Upper lobe of left lung (tissue), 6 donors: ENCODE data around the gene MMP7. TPM values are rescaled to one million over a fixed set of nuclear protein-coding genes. Genes with fewer than 3 reads are reported as not detected.
"Not testable (repeated sequence)": the region's sequence is repeated elsewhere in the genome, so short reads cannot be mapped to it uniquely, and the experiment has no call there.

Source experiments
- ATAC-seq, 2 donors: fragments of 200-7000 bp; cut with Tn5 transposase; one replicate each; pipeline ENCODE4 v1.9.1; 2022; ENCODE audit warnings: mild to moderate bottlenecking in 2 of 2, moderate library complexity in 2 of 2; ENCODE audit not compliant: low FRiP score in 2 of 2
- DNase-seq, 2 donors: peaks; one replicate each; pipeline ENCODE4 v3.0.0-alpha.2; 2019 to 2020
- H3K27ac ChIP-seq, 4 donors: fragments of 200-600 bp; sonication (generic); one replicate each; pipeline ENCODE4 v1.5.1; 2016 to 2019
- H3K27me3 ChIP-seq, 4 donors: fragments of 200-600 bp; sonication (generic); one replicate each; pipeline ENCODE4 v1.5.1; 2017 to 2019
- H3K36me3 ChIP-seq, 4 donors: fragments of 200-600 bp; sonication (generic); one replicate each; pipeline ENCODE4 v1.5.1; 2016 to 2019
- H3K4me1 ChIP-seq, 4 donors: fragments of 200-600 bp; sonication (generic); one replicate each; pipeline ENCODE4 v1.5.1; 2018 to 2019
- H3K4me3 ChIP-seq, 4 donors: fragments of 200-600 bp; sonication (generic); one replicate each; pipeline ENCODE4 v1.5.1; 2017 to 2019; ENCODE audit warnings: mild to moderate bottlenecking in 2 of 4, moderate library complexity in 1 of 4
- H3K9me3 ChIP-seq, 4 donors: fragments of 200-600 bp; sonication (generic); one replicate each; pipeline ENCODE4 v1.5.1; 2018 to 2019
- CTCF ChIP-seq, 6 experiments: fragments of 450-650 bp in 4 of 6; fragments of 200-600 bp in 2 of 6; sonication (generic) in 2 of 6; IDR thresholded peaks; one replicate each; pipeline ENCODE4 v1.5.1; 2016 to 2019; ENCODE audit warnings: antibody characterized with exemption in 6 of 6
- EP300 ChIP-seq, 4 donors: sonication (generic); formaldehyde crosslinking; IDR thresholded peaks; one replicate each; pipeline ENCODE4 v1.5.1; 2017; ENCODE audit warnings: antibody characterized with exemption in 4 of 4, control low read depth in 2 of 4
- POLR2A ChIP-seq, 4 donors: fragments of 450-650 bp; IDR thresholded peaks; one replicate each; pipeline ENCODE4 v1.5.1; 2016 to 2017; ENCODE audit warnings: antibody characterized with exemption in 4 of 4, mild to moderate bottlenecking in 2 of 4
- POLR2AphosphoS5 ChIP-seq, 2 donors: sonication (generic); formaldehyde crosslinking; IDR thresholded peaks; one replicate each; pipeline ENCODE4 v1.5.1; 2017; ENCODE audit warnings: antibody characterized with exemption in 2 of 2
- WGBS, 2 donors: methylation state at CpG; one replicate each; pipeline ENCODE4 v1.1.5; 2017 to 2018; 5-methylcytosine and 5-hydroxymethylcytosine counted together
- total RNA-seq, 6 donors: library from RNA; depleted of rRNA in 4 of 6; stranded (reverse); fragments of >200 nt in 4 of 6; gene quantifications; one replicate each; pipeline versions ENCODE4 v1.1.0 to v1.2.1, GENCODE V29; 2016 to 2021
- donor health status: DM: no; HTN: no; CAD: no; lungs with moderate emphysema.
- donor health status: DM: no; HTN: yes; CAD: no; lungs with severe emphysema.

MMP7 gene
- total RNA-seq, 6 donors from 2014 or later: 2.4 to 66.5 (median 16.2) TPM

DNA sequence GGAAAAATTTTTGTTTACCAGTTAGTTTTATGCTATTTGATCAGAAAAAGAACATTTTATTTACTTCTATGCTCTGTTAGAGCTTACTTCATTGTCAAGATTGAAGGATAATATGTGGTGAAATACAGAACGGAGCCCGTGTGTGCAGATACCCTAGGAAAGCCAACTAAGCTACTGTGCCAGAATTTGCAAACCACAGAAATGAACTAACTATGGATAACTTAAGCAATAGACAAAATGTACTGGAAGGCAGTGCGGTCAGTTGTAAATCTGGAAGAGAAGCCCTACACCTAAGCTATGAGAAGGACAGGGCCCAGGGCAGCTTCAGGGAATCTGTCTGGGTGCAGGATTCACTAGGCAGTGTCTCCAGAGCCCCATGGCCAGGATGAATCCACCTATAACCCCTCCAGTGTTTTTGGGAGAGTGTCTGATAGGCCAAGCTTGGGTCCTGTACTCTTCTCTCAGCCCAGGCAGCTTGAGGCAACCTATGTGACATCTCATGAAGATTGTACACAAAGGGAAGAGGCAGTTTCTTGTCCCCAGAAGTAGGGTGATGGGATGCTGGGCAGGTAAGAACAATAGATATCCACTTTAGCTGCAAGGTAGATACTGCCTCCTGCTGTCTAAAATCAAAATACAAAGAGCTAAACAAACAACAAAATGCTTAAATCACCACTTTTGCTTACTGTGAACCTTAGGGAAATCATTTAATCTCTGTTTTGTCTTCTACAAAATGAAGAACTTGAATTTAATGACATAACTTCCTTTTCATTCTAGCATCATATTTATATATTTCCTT, 12.1 kb downstream of the MMP7 start:
- no peak overlapping the region for H3K4me3 ChIP-seq
- H3K9me3 ChIP-seq: no peaks in the 10 kb centered on the region
- TF ChIP-seq POLR2A (IDR thresholded peaks at IDR 0.05) (no peak), EP300 (IDR thresholded peaks at IDR 0.05) (no peak), POLR2AphosphoS5 (IDR thresholded peaks at IDR 0.05) (no peak)
- no peak overlapping the region for H3K27ac ChIP-seq
- WGBS, 2 donors: 78 to 85% methylated on average over 3 of the region's 3 CpGs
- DNase-seq: no peak
- no peaks in the 10 kb centered on the region for H3K27me3 ChIP-seq
- ATAC-seq: no peak
- H3K4me1 ChIP-seq: no peaks in the 10 kb centered on the region
- no peaks in the 10 kb centered on the region for H3K36me3 ChIP-seq

- H3K4me3 ChIP-seq: no peak overlapping the region
- H3K9me3 ChIP-seq: no peaks in the 10 kb centered on the region
- no peaks in the 10 kb centered on the region for H3K4me1 ChIP-seq
- no peak for DNase-seq
- TF ChIP-seq CTCF (IDR thresholded peaks at IDR 0.05): no peak
- TF ChIP-seq EP300 (IDR thresholded peaks at IDR 0.05): no peak
- no peak for TF ChIP-seq POLR2AphosphoS5 (IDR thresholded peaks at IDR 0.05)
- TF ChIP-seq POLR2A (IDR thresholded peaks at IDR 0.05): no peak
- no peaks in the 10 kb centered on the region for H3K27me3 ChIP-seq
- no peak for ATAC-seq
- H3K27ac ChIP-seq: no peak overlapping the region
- 83 to 86% methylated on average over 3 of the region's 3 CpGs for WGBS, 2 donors
- H3K36me3 ChIP-seq: no peaks in the 10 kb centered on the region
Observed at GRCh38 chr11:102517670-102518069, 12.9 kb downstream of the MMP7 start.

DNA sequence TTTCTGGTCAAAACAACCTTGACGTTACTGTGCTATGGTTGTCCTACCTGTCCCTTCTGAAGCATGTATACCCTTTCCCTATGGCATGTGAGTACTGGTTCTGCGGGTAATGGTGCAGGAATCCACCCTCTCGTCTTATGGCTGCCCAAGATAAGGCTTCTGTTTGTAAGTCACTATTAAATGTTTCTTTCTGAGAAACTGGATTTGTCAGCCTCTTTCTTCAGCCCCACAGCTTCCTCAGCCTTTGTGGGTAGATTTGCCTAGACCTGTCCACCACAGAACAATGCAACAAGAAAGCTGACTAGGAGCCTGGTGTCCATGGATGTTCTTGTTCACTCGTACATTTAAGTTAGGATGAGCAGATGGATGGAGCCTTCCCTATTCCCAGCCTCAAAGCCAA, 14.4 kb downstream of the MMP7 start:
- H3K27me3 ChIP-seq: no peaks in the 10 kb centered on the region
- no peak overlapping the region for H3K4me3 ChIP-seq
- H3K4me1 ChIP-seq: no peaks in the 10 kb centered on the region
- no peak for ATAC-seq
- TF ChIP-seq POLR2A (IDR thresholded peaks at IDR 0.05) (no peak), EP300 (IDR thresholded peaks at IDR 0.05) (no peak), POLR2AphosphoS5 (IDR thresholded peaks at IDR 0.05) (no peak), CTCF (IDR thresholded peaks at IDR 0.05) (no peak)
- H3K9me3 ChIP-seq: no peaks in the 10 kb centered on the region
- H3K36me3 ChIP-seq: no peaks in the 10 kb centered on the region
- no peak overlapping the region for H3K27ac ChIP-seq
- DNase-seq: no peak
- 91 to 96% methylated on average over 4 of the region's 4 CpGs for WGBS, 2 donors

GRCh38 chr11:102513869-102514268, 16.7 kb downstream of the MMP7 start:
- ATAC-seq (no peak), DNase-seq (peak in 1 of 2 donors; percentile 66)
- Histone ChIP-seq H3K27me3 (no peaks in the 10 kb centered on the region), H3K4me1 (no peaks in the 10 kb centered on the region), H3K27ac (no peak overlapping the region), H3K9me3 (no peaks in the 10 kb centered on the region), H3K36me3 (no peaks in the 10 kb centered on the region), H3K4me3 (no peak overlapping the region)
- TF ChIP-seq CTCF (IDR thresholded peaks at IDR 0.05) (no peak), EP300 (IDR thresholded peaks at IDR 0.05) (no peak), POLR2A (IDR thresholded peaks at IDR 0.05) (no peak), POLR2AphosphoS5 (IDR thresholded peaks at IDR 0.05) (no peak)
- WGBS, 2 donors: 26 to 36% methylated on average over 3 of the region's 3 CpGs

DNA sequence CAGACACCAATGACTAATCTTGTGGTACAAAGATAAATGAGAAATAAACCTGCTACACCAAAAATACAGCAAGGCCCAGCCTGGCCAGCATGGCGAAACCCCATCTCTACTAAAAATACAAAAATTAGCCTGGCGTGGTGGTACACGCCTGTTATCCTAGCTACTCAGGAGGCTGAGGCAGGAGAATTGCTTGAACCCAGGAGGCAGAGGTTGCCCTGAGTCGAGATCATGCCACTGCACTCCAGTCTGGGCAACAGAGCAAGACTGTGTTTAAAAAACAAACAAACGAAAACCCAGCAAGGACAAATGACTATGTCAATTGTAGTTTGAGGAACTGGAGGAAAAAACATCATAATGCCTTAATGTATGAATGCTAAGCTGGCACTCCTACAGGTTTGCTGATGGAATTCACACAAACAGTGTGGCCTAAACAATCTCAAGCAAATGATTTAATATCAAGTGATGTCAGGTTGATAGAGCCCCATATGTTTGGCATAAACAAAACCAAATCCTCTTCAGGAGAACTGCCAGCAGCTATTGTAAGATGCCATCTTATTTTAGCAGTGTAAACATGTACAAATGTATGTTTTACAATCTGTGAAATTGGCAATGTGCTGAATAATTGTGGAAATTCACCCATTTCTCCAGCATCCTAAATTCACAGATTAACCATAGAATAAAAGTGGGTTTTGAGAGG, 20.0 kb downstream of the MMP7 start:
- no peak overlapping the region for H3K4me3 ChIP-seq
- no peaks in the 10 kb centered on the region for H3K9me3 ChIP-seq
- DNase-seq: no peak
- no peaks in the 10 kb centered on the region for H3K4me1 ChIP-seq
- no peak for ATAC-seq
- H3K27me3 ChIP-seq: no peaks in the 10 kb centered on the region
- H3K27ac ChIP-seq: no peak overlapping the region
- no peak for TF ChIP-seq CTCF (IDR thresholded peaks at IDR 0.05)
- no peak for TF ChIP-seq POLR2AphosphoS5 (IDR thresholded peaks at IDR 0.05)
- no peak for TF ChIP-seq EP300 (IDR thresholded peaks at IDR 0.05)
- TF ChIP-seq POLR2A (IDR thresholded peaks at IDR 0.05): no peak
- no peaks in the 10 kb centered on the region for H3K36me3 ChIP-seq
- 75 to 85% methylated on average over 5 of the region's 5 CpGs for WGBS, 2 donors

DNA sequence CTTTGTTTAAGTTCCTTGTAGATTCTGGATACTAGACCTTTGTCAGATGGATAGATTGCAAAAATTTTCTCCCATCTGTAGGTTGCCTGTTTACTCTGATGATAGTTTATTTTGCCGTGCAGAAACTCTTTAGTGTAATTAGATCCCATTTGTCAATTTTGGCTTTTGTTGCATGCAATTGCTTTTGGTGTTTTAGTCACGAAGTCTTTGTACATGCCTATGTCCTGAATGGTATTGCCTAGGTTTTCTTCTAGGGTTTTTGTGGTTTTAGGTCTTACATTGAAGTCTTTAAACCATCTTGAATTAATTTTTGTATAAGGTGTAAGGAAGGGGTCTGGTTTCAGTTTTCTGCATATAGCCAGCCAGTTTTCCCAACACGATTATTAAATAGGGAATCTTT, 27.7 kb downstream of the MMP7 start:
- ATAC-seq, DNase-seq, H3K36me3 ChIP-seq, H3K4me1 ChIP-seq, H3K4me3 ChIP-seq, H3K9me3 ChIP-seq, H3K27me3 ChIP-seq, H3K27ac ChIP-seq: not testable (repeated sequence)
- 92 to 97% methylated on average over 3 of the region's 3 CpGs for WGBS, 2 donors
